Renal pelvis (tissue), 4 donors: Measurements from ENCODE around the gene ERC1. TPM values are rescaled to one million over a fixed set of nuclear protein-coding genes. Genes with fewer than 3 reads are reported as not detected.
"Not testable (repeated sequence)": the region's sequence is repeated elsewhere in the genome, so short reads cannot be mapped to it uniquely, and the experiment has no call there.

ENCODE experiments used
- DNase-seq: peaks from one replicate; pipeline ENCODE4 v3.0.0-alpha.2; 2013
- polyA plus RNA-seq, 3 donors: library from polyadenylated mRNA; unstranded; fragments of 120-200 nt; gene quantifications; one replicate each; pipeline ENCODE4 v1.2.1, GENCODE V29; 2013; ENCODE audit not compliant: insufficient read length in 3 of 3

The ERC1 gene
- polyA plus RNA-seq, 3 donors = 33.7 to 42.1 (median 34.8) TPM

GRCh38 chr12:1350934-1351240 lies 359.9 kb downstream of the ERC1 start:
- DNase-seq = no peak

- DNase-seq = no peak
Observed at GRCh38 chr12:1351926-1352325, 360.9 kb downstream of the ERC1 start.

- DNase-seq = no peak
Observed at GRCh38 chr12:1353451-1353850, 362.4 kb downstream of the ERC1 start.

GRCh38 chr12:1355396-1355795 lies 364.4 kb downstream of the ERC1 start:
- DNase-seq = no peak

GRCh38 chr12:1355871-1356270 lies 364.8 kb downstream of the ERC1 start:
- DNase-seq = not testable (repeated sequence)

GRCh38 chr12:1356285-1356684 lies 365.3 kb downstream of the ERC1 start:
- no peak for DNase-seq

GRCh38 chr12:1357171-1357570 lies 366.1 kb downstream of the ERC1 start:
- no peak for DNase-seq

GRCh38 chr12:1357711-1358110 lies 366.7 kb downstream of the ERC1 start:
- no peak for DNase-seq

GRCh38 chr12:1360441-1361210 lies 369.6 kb downstream of the ERC1 start:
- no peak for DNase-seq

- no peak for DNase-seq
Observed at GRCh38 chr12:1362143-1362662, 371.2 kb downstream of the ERC1 start.

GRCh38 chr12:1365703-1366102 lies 374.7 kb downstream of the ERC1 start:
- DNase-seq = no peak

GRCh38 chr12:1367331-1368291 lies 376.6 kb downstream of the ERC1 start:
- no peak for DNase-seq

- DNase-seq = no peak
Observed at GRCh38 chr12:1369460-1369859, 378.4 kb downstream of the ERC1 start.

GRCh38 chr12:1369938-1370500 lies 379.0 kb downstream of the ERC1 start:
- no peak for DNase-seq

GRCh38 chr12:1373901-1374735 lies 383.1 kb downstream of the ERC1 start:
- DNase-seq = no peak

- no peak for DNase-seq
Observed at GRCh38 chr12:1375323-1375722, 384.3 kb downstream of the ERC1 start.

- DNase-seq = no peak
Observed at GRCh38 chr12:1377117-1377516, 386.1 kb downstream of the ERC1 start.

GRCh38 chr12:1377681-1378080 lies 386.7 kb downstream of the ERC1 start:
- DNase-seq = no peak

- no peak for DNase-seq
Observed at GRCh38 chr12:1380171-1380851, 389.3 kb downstream of the ERC1 start.

GRCh38 chr12:1382151-1382550 lies 391.1 kb downstream of the ERC1 start:
- no peak for DNase-seq

- no peak for DNase-seq
Observed at GRCh38 chr12:1382826-1383225, 391.8 kb downstream of the ERC1 start.
